Stimulated activated CD4-positive, alpha-beta T cell treated with anti-CD3 and anti-CD28 coated beads, Interleukin-4, amount 100 ng/mL, for 1 hour (primary cell): ENCODE measurements around the gene FAM200C.
"Not testable (repeated sequence)": the region's sequence is repeated elsewhere in the genome, so short reads cannot be mapped to it uniquely, and the experiment has no call there.

Experiments
- DNase-seq: peaks from one replicate; pipeline ENCODE4 v3.0.0-alpha.2; 2020

The FAM200C gene

DNA sequence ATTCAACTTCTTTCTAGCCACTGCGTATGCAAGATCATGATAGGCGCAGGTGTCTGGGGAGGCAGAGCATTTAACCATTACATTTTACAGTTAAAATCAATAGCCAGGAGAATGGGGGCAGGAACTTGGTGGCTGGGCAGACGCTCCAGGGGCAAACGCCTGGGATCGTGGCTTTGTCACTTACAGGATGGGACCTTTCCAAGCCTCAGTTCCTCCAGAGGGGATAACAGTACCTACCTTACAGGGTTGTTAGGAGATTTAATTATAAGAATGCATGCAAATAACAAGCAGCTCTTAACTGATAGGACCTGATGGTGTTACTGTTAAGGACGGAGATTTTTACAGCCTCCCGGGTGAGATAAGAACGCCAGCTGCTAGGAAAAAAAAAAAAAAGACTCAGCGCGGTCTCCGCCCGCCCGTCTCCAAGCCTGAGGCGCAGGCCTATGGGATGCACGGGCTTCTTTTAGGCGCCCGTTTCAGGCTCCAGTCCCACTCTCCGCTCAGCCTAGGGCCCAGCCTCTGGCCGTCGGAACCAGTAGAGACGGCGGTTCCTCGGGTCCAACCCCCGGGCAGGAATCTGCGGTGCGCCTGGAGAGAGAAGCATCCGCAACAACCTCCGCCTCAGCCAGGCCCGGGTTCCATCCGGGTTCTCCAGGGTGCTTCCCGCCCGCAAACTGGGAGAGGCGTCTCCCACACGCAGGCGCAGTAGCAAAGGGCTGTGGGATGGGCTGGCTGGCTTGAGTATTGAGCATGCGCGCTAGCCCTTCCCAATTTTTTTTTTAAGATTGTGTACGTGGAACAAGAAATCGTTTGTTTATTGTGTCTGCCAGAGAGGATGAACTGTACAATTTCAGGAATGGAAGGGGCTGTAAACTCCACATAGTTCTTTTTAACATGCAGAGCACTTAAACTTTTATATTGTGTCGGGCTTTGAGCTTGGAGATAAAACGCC lies at the start of gene FAM200C:
Gene FAM200C (minus strand): TSS at position 653 of the 952 bp plus-strand sequence. CDS start 4,564 bp downstream, outside the sequence.
- DNase-seq = peak; percentile 66

DNA sequence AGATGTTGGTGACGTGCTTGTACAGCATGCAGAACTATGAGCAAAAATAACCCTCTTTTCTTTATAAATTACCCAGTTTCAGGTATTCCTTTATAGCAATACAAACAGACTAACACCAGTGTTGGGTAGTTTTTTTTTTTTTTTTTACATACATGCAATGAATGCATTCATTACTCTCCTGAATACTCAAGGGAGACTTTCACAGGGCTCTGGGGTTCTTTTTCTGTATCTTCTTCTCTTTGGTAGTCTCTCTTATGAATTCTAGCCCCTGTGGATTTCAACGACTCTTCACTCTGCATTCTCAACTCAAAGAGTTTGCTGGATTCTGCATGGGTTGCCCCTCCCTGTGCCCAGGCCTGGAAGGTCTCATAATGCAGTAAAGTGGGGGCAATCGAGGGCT lies 49.6 kb upstream of the FAM200C start:
- DNase-seq = no peak

DNA sequence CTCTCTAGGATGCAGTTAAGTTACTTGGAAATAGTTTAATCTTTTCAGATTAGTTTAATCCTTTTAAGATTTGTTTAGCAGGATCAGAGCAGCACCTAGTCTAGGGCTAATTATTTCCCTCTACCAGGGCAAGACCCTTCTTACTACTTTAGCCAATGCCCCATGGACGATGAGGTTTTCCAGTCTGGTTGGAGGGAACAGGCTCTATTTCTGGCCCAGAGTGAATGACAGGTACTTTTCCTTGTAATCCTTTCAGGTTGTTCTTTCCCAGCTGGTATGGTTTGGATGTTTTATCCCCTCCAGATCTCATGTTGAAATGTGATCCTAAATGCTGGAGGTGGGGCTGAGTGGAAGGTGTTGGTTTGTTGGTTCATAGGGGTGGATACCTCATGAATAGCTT lies 49.0 kb upstream of the FAM200C start:
- no peak for DNase-seq

DNA sequence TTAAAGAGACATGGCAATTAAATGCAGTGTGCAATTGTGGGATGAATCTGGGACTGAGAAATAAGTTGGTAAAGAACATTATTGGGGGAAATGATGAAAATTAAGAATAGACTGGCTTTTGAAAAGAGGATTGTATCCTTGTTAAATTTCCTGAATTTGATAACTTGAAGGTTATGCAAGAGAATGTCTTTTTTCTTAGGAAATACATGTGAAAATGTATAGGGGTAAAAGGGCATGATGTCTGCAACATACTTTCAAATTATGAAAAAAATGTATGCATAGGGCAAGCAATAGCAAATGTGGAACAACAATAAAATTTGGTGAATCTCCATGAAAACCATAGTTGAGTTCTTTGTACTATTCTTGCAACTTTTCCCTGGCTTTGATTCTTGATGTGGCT lies 45.9 kb upstream of the FAM200C start:
- DNase-seq = no peak

DNA sequence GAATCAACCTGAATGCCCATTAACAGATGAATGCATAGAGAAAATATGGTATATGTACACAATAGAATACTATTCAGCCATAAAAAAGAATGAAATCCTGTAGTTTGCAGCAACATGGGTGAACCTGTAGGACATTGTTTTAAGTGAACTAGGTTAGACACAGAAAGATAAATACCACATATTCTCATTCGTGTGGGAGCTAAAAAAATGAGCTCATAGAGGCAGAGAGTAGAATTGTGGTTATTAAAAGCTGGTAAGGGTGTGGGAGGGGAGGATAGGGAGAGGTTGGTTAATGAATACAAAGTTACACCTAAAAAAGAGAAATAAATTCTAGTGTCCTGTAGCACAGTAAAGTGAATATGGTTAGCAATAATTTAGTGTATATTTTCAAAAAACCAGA lies 45.3 kb upstream of the FAM200C start:
- no peak for DNase-seq

DNA sequence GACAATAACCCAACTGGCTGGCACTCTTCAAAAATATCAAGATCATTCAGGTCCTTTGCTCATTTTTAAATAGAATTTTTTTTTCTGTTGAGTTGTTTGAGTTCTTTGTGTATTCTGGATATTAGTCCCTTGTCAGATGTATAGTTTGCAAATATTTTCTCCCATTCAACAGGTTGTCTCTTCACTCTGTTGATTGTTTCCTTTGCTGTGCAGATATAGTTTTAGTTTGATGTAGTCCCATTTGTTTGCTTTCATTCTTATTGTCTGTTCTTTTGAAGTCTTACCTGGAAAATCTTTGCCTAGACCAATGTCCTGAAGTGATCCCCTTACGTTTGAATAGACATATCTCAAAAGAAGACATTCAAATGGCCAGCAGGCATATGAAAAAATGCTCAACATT lies 44.6 kb upstream of the FAM200C start:
- no peak for DNase-seq

DNA sequence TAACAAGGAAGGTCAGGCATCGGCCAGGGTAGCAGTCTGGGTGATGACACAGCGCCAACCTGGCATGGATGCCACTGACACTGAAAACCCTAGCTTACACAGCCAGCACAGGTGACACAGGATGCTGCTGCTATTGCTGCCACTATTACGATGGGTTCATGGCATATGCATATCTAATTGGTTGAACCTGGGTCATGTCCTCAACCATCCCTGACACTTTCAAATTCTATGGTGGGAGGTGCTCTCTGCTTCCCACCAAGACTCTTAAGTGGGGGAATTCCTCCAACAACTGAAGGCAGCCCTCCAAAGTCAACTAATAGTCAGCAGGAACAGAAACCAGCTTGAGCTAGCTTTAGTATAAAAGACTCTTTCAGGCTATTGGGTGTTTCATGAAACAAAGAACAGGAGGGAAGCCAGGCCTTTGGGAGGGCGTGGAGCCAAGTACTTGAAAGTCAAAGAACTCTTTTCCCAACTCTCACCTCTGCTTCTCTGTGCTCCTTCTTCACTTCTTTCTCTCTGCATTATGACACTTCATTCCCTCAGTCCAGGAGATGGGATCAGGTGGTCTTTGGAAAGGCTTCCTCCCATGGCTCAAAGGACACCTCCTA lies 43.1 kb upstream of the FAM200C start:
- no peak for DNase-seq

DNA sequence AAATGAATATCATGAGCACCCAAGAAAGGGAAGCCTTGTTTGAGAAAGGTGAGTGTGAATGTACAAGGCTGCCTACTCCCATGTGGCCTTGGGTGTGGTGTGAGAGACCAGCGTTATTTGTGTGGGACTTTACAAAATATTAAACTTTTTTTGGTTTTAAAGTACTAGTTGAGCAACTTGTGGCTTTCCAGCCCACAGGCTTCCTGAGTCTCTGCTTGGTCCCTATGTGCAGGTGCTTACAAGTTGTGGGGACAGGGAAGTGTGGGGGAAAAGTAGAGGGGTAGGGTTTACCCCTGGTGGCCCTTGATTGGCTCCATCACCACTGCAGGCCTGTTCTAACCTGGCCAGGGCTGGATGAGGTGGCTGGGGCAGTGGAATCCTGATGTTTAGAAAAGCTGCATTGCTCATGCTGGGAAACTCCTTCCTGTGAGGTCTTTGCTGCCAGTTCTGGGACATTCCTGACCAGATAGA lies 41.5 kb upstream of the FAM200C start:
- DNase-seq = no peak

DNA sequence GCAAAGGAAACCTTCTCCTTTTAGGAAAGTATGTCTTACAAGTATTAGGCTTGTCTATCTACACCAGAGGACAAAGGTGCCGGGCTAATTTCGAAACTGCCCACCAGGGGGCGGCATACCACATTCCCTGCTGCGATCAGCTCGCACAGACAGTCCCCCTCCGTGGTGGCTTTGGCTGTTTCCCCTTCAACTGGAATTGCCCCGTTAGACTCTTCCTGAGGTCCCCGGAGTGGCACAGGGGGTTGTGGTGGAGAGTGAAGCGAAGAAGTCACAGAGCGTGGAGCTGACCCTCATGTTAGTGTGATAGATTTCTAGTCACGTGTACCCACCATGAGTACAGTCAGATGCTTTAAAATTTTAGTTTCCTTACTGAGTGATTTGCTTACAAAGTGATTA lies 39.3 kb upstream of the FAM200C start:
- DNase-seq = peak; percentile 92

DNA sequence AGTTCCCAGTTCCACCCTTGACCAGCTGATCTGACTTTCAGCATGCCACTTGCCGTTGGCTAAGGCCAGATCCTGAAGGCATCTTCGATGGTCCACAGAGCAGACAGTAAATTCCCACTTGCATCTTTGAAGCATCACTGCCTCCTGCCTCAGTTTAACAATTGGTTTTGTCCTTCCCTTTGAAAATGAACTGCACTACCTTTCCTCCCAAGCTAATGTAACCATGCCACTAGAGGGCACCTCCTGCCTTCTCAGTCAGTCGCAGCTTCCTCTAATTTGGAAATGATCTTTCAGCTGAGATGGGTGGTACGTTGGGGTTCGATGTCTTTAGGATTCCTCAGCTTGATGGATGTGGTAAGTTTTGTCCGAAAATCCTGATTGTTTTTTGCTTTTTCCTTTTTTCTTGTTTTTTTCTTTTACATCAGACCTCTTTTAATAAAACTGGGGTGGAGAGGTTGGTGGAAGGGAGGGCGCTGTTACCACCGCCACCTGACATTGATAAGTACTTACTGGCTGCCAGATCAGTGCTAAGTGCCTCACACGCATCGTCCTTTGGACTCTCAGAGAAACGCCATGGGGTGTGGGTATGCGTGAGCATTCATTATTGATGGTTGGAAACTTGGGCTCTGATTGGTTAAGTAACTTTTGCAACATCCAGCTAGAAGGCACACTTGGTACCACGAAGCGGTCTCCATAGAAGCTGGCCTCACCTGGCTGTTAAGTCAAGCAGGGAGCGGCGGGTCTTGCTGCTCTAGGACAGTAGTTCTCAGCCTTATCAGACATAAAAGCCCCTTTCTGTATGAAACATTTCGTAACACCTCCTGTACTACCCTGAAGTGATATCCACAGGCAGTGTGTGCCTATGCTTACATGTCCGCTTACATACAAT lies 38.7 kb upstream of the FAM200C start:
- peak; percentile 45 for DNase-seq

DNA sequence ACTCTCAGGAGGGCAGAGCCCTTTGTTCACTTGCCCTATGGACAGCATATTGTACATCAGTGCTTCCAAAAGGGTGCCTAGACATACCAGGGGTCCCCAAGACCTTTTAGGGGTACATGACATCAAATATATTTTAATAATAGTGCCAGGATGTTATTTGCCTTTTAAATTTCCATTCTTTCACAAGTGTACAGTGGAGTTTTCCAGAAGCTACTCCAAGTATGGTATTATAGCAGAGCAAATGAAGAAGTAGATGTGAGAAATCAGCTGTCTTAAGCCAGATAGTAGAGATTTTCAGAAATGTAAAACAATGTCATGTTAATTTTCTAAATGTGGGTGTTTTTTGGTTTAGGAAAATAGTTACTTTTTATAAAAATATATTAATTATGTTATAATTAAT lies 37.4 kb upstream of the FAM200C start:
- no peak for DNase-seq

DNA sequence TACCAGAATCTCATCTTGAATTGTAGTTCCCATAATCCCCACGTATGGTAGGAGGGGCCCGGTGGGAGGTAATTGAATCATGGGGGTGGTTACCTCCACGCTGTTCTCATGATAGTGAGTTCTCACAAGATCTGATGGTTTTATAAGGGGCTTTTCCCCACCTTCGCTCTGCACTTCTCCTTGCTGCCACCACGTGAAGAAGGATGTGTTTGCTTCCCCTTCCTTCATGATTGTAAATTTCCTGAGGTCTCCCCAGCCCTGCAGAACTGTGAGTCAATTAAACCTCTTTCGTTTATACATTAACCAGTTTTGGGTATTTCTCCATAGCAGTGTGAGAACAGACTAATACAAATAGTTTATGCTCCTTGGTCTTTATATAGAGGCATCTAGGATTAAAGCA lies 36.8 kb upstream of the FAM200C start:
- DNase-seq = not testable (repeated sequence)

DNA sequence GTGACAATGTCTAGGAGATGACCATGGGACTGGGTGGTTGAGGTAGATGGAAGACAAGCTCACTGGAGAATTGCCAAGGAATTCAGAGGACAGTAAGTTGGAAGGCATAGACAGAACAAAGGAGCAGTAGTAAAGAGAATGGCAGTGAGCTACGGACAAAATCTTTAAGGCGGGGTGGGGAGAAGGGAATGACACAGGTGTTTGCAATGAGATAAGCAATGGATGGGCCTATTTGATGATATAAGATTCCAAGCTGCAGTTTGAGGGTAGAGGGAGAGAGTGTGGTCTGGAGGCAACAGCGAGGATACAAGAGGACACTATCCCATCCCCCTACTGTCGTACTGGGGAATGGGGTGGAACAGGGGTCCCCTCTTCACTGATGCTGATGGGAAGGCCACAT lies 36.2 kb upstream of the FAM200C start:
- no peak for DNase-seq

DNA sequence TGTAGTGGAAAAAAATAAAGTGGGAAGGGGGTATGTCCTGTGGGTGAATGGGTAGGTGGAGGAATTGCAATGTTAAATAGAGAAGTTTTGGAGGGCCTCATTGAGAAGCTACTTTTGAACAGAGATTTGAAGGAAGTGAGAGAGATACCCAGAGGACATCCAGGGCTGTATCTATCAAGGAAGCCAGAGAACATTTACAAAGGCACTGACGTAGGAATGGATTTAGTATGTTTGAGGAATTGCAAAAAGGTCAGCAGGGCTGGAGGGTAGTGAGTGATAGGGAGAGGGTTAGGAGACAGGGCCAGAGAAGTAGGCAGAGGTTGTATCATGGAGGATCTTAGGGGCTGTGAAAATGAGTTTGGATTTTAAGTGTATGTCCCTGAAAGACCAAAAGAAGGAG lies 35.7 kb upstream of the FAM200C start:
- DNase-seq = no peak

DNA sequence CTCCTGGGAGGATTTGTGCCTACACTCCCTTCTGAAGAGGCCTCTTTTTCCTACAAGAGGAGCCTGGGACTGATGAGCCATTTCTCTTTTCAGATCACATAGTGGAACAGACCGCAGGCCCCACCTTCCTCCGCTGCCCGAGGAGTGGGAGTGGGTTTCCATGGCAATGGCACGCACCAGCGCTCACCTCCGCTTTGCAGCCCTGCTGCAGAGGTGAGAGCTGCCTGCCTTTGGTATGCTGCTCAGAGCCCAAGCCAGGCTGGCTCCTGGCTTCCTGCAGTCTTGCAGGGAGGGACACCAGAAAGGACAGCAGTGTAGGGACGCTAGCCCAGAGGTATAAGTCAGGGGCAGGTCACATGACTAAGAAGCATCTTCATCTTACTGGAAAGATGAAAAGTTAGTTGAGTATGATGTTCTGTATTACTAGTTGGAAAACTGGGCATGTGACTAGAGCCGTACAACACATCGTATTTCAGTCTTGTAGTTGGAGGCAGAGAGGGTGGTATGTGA lies 34.2 kb upstream of the FAM200C start:
- no peak for DNase-seq

DNA sequence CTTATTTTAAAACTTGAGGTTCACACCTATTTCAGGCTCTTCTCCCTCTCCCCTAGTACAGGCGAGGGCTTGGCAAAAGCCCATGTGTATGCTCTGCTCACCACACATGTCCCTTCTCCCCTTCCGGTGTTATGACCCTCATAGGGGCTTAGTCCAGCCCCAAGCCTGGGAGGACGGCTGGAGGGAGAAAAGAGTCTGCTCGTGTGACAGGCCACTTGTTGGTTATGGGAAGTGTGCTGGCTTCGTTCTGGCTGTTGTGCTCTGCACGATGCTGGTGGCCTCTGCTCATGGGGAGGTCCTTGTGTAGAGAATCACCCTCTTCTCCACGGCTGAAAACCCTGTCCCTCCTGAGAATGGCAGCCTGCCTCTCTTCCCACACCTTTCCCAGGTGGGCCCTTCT lies 32.9 kb upstream of the FAM200C start:
- DNase-seq = no peak

DNA sequence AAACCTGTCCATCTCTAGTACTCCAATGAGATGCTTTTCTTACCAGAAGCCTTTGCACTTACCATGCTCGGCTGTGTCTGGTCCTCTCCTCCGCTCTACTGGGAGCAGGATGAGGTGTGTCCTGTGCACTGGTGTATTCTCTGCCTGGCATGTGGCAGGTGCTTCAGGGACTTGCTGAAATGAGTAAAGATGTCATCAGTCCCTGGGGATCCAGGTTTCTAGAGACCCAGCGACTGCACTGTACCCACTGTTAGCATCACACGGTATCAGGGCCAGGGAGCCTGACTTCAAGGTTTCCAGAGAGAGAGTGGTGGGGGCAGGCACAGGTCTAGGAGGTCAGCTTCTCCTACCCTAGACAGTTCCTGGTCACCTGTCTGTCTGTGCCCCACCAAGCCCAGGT lies 32.3 kb upstream of the FAM200C start:
- DNase-seq = no peak

DNA sequence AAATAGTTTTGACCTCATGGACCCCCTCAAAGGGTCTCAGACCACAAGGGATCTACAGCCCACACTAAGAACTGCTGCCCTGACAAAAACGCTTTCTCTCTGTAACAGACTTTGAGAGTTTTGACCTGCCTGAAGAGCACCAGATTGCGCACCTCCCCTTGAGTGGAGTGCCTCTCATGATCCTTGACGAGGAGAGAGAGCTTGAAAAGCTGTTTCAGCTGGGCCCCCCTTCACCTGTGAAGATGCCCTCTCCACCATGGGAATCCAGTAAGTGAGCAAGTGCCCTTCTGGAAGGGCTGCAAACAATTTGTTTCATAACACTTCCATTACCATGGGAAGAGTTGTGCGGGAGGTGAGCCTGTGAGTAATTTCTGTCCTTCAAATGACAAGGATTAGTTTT lies 27.8 kb upstream of the FAM200C start:
- DNase-seq = no peak

DNA sequence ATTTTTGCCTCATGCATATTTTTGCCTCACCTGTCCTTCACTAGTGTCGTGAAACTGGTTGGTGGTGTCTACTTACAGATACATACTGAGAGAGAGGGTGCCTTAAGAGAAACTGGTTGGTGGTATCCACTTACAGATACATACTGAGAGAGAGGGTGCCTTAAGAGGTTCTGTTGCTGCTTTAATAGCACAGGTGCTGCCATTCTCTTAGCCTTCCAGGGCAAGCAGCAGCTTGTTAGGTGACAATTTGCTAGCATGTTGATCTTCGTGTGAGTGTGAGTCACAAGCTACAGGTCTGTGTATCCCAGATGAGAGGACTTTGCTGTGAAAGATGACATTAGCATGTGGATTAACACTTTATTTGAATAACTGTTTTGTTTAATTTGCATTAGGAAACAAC lies 23.2 kb upstream of the FAM200C start:
- no peak for DNase-seq

DNA sequence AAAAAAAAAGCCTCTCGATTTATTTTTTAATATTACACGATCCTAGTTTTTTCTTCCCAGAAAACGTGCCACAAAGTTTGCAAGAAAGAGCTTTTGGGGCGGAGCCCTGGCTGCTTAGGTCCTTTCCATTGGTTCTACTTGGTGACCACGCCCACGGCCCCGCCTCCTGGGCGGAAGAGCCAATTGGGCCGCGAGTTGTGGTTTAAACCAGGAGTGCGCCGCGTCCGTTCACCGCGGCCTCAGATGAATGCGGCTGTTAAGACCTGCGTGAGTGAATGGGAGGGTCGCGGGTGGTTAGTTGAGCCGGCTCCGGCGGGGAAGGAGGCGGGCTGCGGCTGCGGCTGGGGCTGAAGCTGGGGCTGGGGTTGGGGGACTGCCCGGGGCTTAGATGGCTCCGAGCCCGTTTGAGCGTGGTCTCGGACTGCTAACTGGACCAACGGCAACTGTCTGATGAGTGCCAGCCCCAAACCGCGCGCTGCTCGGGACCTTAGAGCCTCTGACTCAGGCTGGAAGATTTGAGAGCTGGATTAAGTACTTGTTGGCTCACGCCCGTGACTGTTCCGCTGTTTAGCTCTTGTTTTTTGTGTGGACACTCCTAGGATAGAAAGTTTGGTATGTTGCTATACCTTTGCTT lies 21.9 kb upstream of the FAM200C start, which contains the start of gene PTTG1:
Gene PTTG1 (plus strand): TSS at position 231 of the 634 bp plus-strand sequence. CDS start 458 bp downstream, outside the sequence.
- peak; percentile 93 for DNase-seq

DNA sequence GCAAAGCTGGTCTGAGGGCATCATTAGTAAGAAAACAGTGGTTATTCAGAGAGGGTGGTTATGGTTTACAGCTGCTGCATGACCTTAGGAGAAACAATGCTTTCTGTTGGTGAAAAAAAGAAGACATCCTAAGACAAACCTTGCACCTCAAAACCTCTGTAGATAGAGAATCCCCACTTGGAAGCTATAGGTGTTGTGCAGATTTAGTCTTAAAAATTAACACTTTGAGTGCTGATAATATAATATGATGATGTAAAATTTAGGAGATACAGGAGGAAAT lies 20.4 kb upstream of the FAM200C start:
- DNase-seq = no peak

DNA sequence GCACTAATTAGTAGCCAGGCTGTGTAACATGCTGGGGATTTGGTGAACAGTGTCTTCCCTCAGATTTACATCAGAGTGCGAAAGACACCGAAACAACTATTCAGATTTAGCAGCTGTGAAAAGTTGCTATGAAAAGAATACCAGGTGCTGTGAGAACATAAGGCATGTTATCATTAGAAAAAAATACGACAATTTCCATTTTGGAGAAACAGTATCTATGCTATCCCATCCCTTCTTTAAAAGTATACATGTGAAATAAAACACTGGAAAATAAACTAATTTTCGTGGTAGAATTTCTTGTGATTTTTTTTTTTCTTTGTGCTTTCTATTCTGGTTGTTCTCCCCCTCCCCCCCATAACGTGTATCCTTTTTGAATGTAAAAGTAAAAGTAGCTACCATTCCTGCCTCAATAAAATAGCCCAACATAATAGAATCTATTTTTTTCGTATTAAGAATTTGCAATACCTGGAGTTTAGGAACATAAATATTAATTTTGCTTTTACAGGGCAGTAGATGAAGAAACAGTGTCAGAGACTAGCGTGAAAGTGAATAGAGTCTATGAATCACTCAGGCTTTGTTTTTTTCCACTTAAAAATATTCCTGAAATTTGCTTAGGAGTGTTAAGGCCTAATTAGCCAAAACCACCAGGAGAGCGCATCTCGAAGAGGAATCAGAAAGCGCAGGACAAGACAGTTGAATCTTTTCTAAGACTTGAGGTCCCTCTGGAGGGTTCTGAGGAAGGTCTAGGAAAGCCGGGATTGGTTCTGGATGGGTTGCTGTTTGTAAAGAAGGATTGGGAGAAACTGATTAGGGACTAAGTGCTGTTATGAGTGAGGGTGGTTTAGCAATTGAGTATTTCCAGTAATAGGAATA lies 19.8 kb upstream of the FAM200C start:
- DNase-seq = no peak
